Stimulated activated CD4-positive, alpha-beta T cell treated with anti-CD3 and anti-CD28 coated beads, TNF-alpha, amount 100 ng/mL, for 48 hours (primary cell): ENCODE results near the gene HDAC5.
A peak's percentile ranks its signal among the peaks of the same experiment; 100 is the strongest.
"Not testable (repeated sequence)": the region's sequence is repeated elsewhere in the genome, so short reads cannot be mapped to it uniquely, and the experiment has no call there.

Experiments used
- DNase-seq, 3 donors: peaks; one replicate each; pipeline ENCODE4 v3.0.0-alpha.2; 2020; ENCODE audit warnings: low read depth in 3 of 3

HDAC5 gene

GRCh38 chr17:44069974-44070454, 53.4 kb downstream of the HDAC5 start:
- DNase-seq = no peak

GRCh38 chr17:44067545-44067940, 55.9 kb downstream of the HDAC5 start:
- DNase-seq = no peak

GRCh38 chr17:44066204-44066930, 57.1 kb downstream of the HDAC5 start, which contains the start of gene LSM12:
TSS of gene LSM12 (minus strand) at chr17:44066671. CDS start at chr17:44066587, 84 bp downstream.
- peak; percentile 83 to 86 (median 85) for DNase-seq

- no peak for DNase-seq
Measured at GRCh38 chr17:44065668-44066203, 57.7 kb downstream of the HDAC5 start.

GRCh38 chr17:44063704-44064639, 59.5 kb downstream of the HDAC5 start:
- no peak for DNase-seq

- no peak for DNase-seq
Measured at GRCh38 chr17:44062871-44063270, 60.6 kb downstream of the HDAC5 start.

GRCh38 chr17:44061446-44061845, 62.0 kb downstream of the HDAC5 start:
- DNase-seq = no peak

GRCh38 chr17:44059101-44059892, 64.1 kb downstream of the HDAC5 start:
- DNase-seq = no peak

- DNase-seq = no peak
Measured at GRCh38 chr17:44053125-44053872, 70.1 kb downstream of the HDAC5 start.

GRCh38 chr17:44049294-44050060, 74.0 kb downstream of the HDAC5 start:
- no peak for DNase-seq

- not testable (repeated sequence) for DNase-seq
Measured at GRCh38 chr17:44046893-44047292, 76.5 kb downstream of the HDAC5 start.

- no peak for DNase-seq
Measured at GRCh38 chr17:44045486-44045885, 78.0 kb downstream of the HDAC5 start.

GRCh38 chr17:44044071-44044470, 79.4 kb downstream of the HDAC5 start:
- DNase-seq = no peak

- no peak for DNase-seq
Measured at GRCh38 chr17:44043272-44043696, 80.2 kb downstream of the HDAC5 start.

GRCh38 chr17:44039829-44040635, 83.4 kb downstream of the HDAC5 start:
- DNase-seq = no peak

GRCh38 chr17:44038604-44039011, 84.8 kb downstream of the HDAC5 start:
- no peak for DNase-seq

- DNase-seq = no peak
Measured at GRCh38 chr17:44037471-44037870, 86.0 kb downstream of the HDAC5 start.

- not testable (repeated sequence) for DNase-seq
Measured at GRCh38 chr17:44034688-44035087, 88.8 kb downstream of the HDAC5 start.

- no peak for DNase-seq
Measured at GRCh38 chr17:44033861-44034408, 89.5 kb downstream of the HDAC5 start.
